ENCODE data around the gene AP1S1.

Gene AP1S1

GRCh38 chr7:101133621-101134398 is 20.5 kb upstream of the AP1S1 start:
- DNase-seq (ENCODE audit: low read depth) = no peak
- TF ChIP-seq, protein P1, sequence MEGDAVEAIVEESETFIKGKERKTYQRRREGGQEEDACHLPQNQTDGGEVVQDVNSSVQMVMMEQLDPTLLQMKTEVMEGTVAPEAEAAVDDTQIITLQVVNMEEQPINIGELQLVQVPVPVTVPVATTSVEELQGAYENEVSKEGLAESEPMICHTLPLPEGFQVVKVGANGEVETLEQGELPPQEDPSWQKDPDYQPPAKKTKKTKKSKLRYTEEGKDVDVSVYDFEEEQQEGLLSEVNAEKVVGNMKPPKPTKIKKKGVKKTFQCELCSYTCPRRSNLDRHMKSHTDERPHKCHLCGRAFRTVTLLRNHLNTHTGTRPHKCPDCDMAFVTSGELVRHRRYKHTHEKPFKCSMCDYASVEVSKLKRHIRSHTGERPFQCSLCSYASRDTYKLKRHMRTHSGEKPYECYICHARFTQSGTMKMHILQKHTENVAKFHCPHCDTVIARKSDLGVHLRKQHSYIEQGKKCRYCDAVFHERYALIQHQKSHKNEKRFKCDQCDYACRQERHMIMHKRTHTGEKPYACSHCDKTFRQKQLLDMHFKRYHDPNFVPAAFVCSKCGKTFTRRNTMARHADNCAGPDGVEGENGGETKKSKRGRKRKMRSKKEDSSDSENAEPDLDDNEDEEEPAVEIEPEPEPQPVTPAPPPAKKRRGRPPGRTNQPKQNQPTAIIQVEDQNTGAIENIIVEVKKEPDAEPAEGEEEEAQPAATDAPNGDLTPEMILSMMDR (IDR thresholded peaks at IDR 0.05; ENCODE audit: low read depth, low read length, missing control alignments) = no peak
- no peak overlapping the region for H3K4me3 ChIP-seq (ENCODE audit: low read depth, low read length)

- H3K4me3 ChIP-seq (ENCODE audit: low read depth, low read length) = no peak overlapping the region
- no peak for DNase-seq (ENCODE audit: low read depth)
- TF ChIP-seq, protein P1 (IDR thresholded peaks at IDR 0.05; ENCODE audit: low read depth, low read length, missing control alignments) = no peak
Observed at GRCh38 chr7:101134399-101134980, 19.8 kb upstream of the AP1S1 start.

DNA sequence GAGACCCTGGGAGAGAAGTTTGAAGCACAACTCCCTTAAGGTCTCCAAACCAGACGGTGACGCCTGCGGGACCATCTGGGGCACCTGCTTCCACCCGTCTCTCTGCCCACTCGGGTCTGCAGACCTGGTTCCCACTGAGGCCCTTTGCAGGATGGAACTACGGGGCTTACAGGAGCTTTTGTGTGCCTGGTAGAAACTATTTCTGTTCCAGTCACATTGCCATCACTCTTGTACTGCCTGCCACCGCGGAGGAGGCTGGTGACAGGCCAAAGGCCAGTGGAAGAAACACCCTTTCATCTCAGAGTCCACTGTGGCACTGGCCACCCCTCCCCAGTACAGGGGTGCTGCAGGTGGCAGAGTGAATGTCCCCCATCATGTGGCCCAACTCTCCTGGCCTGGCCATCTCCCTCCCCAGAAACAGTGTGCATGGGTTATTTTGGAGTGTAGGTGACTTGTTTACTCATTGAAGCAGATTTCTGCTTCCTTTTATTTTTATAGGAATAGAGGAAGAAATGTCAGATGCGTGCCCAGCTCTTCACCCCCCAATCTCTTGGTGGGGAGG is 16.5 kb upstream of the AP1S1 start:
- H3K4me3 ChIP-seq (ENCODE audit: low read depth, low read length) = no peak overlapping the region
- DNase-seq (ENCODE audit: low read depth) = no peak
- TF ChIP-seq, protein P1 (IDR thresholded peaks at IDR 0.05; ENCODE audit: low read depth, low read length, missing control alignments) = no peak

GRCh38 chr7:101138213-101138870 is 15.9 kb upstream of the AP1S1 start:
- DNase-seq (ENCODE audit: low read depth) = peak; percentile 59
- no peak overlapping the region for H3K4me3 ChIP-seq (ENCODE audit: low read depth, low read length)
- TF ChIP-seq, protein P1 (IDR thresholded peaks at IDR 0.05; ENCODE audit: low read depth, low read length, missing control alignments) = peak; percentile 77

GRCh38 chr7:101140339-101140699 is 14.0 kb upstream of the AP1S1 start:
- TF ChIP-seq, protein P1 (IDR thresholded peaks at IDR 0.05; ENCODE audit: low read depth, low read length, missing control alignments) = no peak
- DNase-seq (ENCODE audit: low read depth) = no peak
- no peak overlapping the region for H3K4me3 ChIP-seq (ENCODE audit: low read depth, low read length)

GRCh38 chr7:101140746-101141382 is 13.4 kb upstream of the AP1S1 start:
- no peak overlapping the region for H3K4me3 ChIP-seq (ENCODE audit: low read depth, low read length)
- TF ChIP-seq, protein P1 (IDR thresholded peaks at IDR 0.05; ENCODE audit: low read depth, low read length, missing control alignments) = no peak
- DNase-seq (ENCODE audit: low read depth) = no peak
